H9 (cell line): Measurements from ENCODE around the gene LZTR1. TPM values are rescaled to one million over a fixed set of nuclear protein-coding genes. Genes with fewer than 3 reads are reported as not detected.

Experiments used
- DNase-seq: peaks from one replicate; pipeline ENCODE4 v3.0.0-alpha.2; 2017
- H2AFZ ChIP-seq: one replicate; pipeline ENCODE4 v1.6.1; 2013; ENCODE audit warnings: mild to moderate bottlenecking, low read length, control low read depth, moderate library complexity
- H2AK5ac ChIP-seq: 2 replicates; pipeline ENCODE4 v1.6.1; 2013; ENCODE audit warnings: low read length, control low read depth, mixed read lengths; ENCODE audit not compliant: insufficient read length
- H2BK120ac ChIP-seq: one replicate; pipeline ENCODE4 v1.6.1; 2013; ENCODE audit warnings: low read depth, mild to moderate bottlenecking, low read length, control low read depth, inconsistent platforms; ENCODE audit not compliant: poor library complexity, severe bottlenecking
- H2BK12ac ChIP-seq: 2 replicates; pipeline ENCODE4 v1.6.1; 2013; ENCODE audit warnings: low read length, control low read depth, mixed read lengths, low read depth; ENCODE audit not compliant: insufficient read length
- H2BK15ac ChIP-seq: 2 replicates; pipeline ENCODE4 v1.6.1; 2013; ENCODE audit warnings: low read depth, low read length, control low read depth
- H2BK20ac ChIP-seq: one replicate; pipeline ENCODE4 v1.6.1; 2013; ENCODE audit warnings: low read depth, mild to moderate bottlenecking, low read length, control low read depth, inconsistent platforms; ENCODE audit not compliant: poor library complexity, severe bottlenecking
- H2BK5ac ChIP-seq: 2 replicates; pipeline ENCODE4 v1.6.1; 2013; ENCODE audit warnings: low read length, control low read depth, mixed read lengths; ENCODE audit not compliant: insufficient read length
- H3K14ac ChIP-seq: 2 replicates; pipeline ENCODE4 v1.6.1; 2013; ENCODE audit warnings: low read length, control low read depth; ENCODE audit not compliant: insufficient read depth
- H3K18ac ChIP-seq: 2 replicates; pipeline ENCODE4 v1.6.1; 2013; ENCODE audit warnings: low read depth, mild to moderate bottlenecking, mixed read lengths, low read length, control low read depth; ENCODE audit not compliant: insufficient read length
- H3K23ac ChIP-seq: 2 replicates; pipeline ENCODE4 v1.6.1; 2013; ENCODE audit warnings: low read length, control low read depth, mixed read lengths, low read depth; ENCODE audit not compliant: insufficient read length
- H3K23me2 ChIP-seq: 2 replicates; pipeline ENCODE4 v1.6.1; 2013; ENCODE audit warnings: low read depth, mild to moderate bottlenecking, mixed read lengths, low read length, control low read depth; ENCODE audit not compliant: insufficient read length, poor library complexity, severe bottlenecking
- H3K27ac ChIP-seq: 2 replicates; pipeline ENCODE4 v1.5.1; 2013; ENCODE audit warnings: low read length, control low read depth, mixed read lengths, low read depth; ENCODE audit not compliant: insufficient read length
- H3K27me3 ChIP-seq: 2 replicates; pipeline ENCODE4 v1.6.1; 2013; ENCODE audit warnings: low read length, control low read depth, inconsistent platforms; ENCODE audit not compliant: insufficient read depth
- H3K4ac ChIP-seq: 2 replicates; pipeline ENCODE4 v1.6.1; 2013; ENCODE audit warnings: low read depth, mild to moderate bottlenecking, control low read depth, inconsistent platforms, low read length, moderate library complexity
- H3K4me1 ChIP-seq: 2 replicates; pipeline ENCODE4 v1.6.1; 2013; ENCODE audit warnings: low read length, control low read depth, inconsistent platforms; ENCODE audit not compliant: insufficient read depth
- H3K4me2 ChIP-seq: 2 replicates; pipeline ENCODE4 v1.6.1; 2013; ENCODE audit warnings: low read length, control low read depth, mixed read lengths; ENCODE audit not compliant: insufficient read length, insufficient read depth
- H3K56ac ChIP-seq: 2 replicates; pipeline ENCODE4 v1.6.1; 2013; ENCODE audit warnings: low read depth, mild to moderate bottlenecking, mixed read lengths, low read length, control low read depth; ENCODE audit not compliant: insufficient read length
- H3K79me1 ChIP-seq: 2 replicates; pipeline ENCODE4 v1.6.1; 2013; ENCODE audit warnings: low read depth, mild to moderate bottlenecking, moderate library complexity, low read length, control low read depth, inconsistent platforms; ENCODE audit not compliant: insufficient read depth, poor library complexity, severe bottlenecking
- H3K79me2 ChIP-seq: 2 replicates; pipeline ENCODE4 v1.6.1; 2013; ENCODE audit warnings: low read length, control low read depth, inconsistent platforms; ENCODE audit not compliant: insufficient read depth
- H3K9ac ChIP-seq: 2 replicates; pipeline ENCODE4 v1.6.1; 2013; ENCODE audit warnings: low read length, control low read depth, mixed read lengths; ENCODE audit not compliant: insufficient read length; ENCODE audit errors: extremely low read depth
- H3K9me3 ChIP-seq: one replicate; pipeline ENCODE4 v1.6.1; 2013; ENCODE audit warnings: low read depth, low read length, inconsistent platforms; ENCODE audit not compliant: control insufficient read depth
- H3T11ph ChIP-seq: one replicate; pipeline ENCODE4 v1.6.1; 2013; ENCODE audit warnings: mild to moderate bottlenecking, low read length, control low read depth, inconsistent platforms
- H4K20me1 ChIP-seq: one replicate; pipeline ENCODE4 v1.6.1; 2013; ENCODE audit not compliant: control insufficient read depth, insufficient read length, insufficient read depth
- H4K5ac ChIP-seq: 2 replicates; pipeline ENCODE4 v1.6.1; 2013; ENCODE audit warnings: low read depth, mild to moderate bottlenecking, mixed read lengths, low read length, control low read depth; ENCODE audit not compliant: insufficient read length
- H4K8ac ChIP-seq: replicated peaks from 2 replicates; pipeline ENCODE4 v1.6.1; 2013; ENCODE audit warnings: low read length, control low read depth, mixed read lengths, low read depth; ENCODE audit not compliant: insufficient read length
- H4K91ac ChIP-seq: 2 replicates; pipeline ENCODE4 v1.6.1; 2013; ENCODE audit warnings: low read depth, mild to moderate bottlenecking, moderate library complexity, mixed read lengths, low read length, control low read depth; ENCODE audit not compliant: insufficient read length
- H3K27ac Mint-ChIP-seq, 3 experiments: 2 replicates in 2 of 3; 3 replicates in 1 of 3; pipeline ENCODE4 v1.8.0; 2020 to 2021; ENCODE audit warnings: mixed read lengths in 3 of 3, mild to moderate bottlenecking in 1 of 3, moderate library complexity in 1 of 3
- H3K27me3 Mint-ChIP-seq: 2 replicates; pipeline ENCODE4 v1.8.0; 2021; ENCODE audit warnings: low read depth, mild to moderate bottlenecking, moderate library complexity, mixed read lengths
- H3K36me3 Mint-ChIP-seq, 3 experiments: 2 replicates in 2 of 3; 3 replicates in 1 of 3; pipeline ENCODE4 v1.8.0; 2020 to 2021; ENCODE audit warnings: low read depth in 3 of 3, mixed read lengths in 3 of 3; ENCODE audit not compliant: insufficient read depth in 1 of 3
- H3K4me1 Mint-ChIP-seq, 2 experiments: 2 replicates each; pipeline ENCODE4 v1.8.0; 2020; ENCODE audit warnings: mixed read lengths in 2 of 2
- H3K4me3 Mint-ChIP-seq, 2 experiments: 2 replicates in 1 of 2; 3 replicates in 1 of 2; pipeline ENCODE4 v1.8.0; 2020 to 2021; ENCODE audit warnings: mild to moderate bottlenecking in 2 of 2, mixed read lengths in 2 of 2, moderate library complexity in 1 of 2
- H3K9me3 Mint-ChIP-seq, 2 experiments: 2 replicates in 1 of 2; 3 replicates in 1 of 2; pipeline ENCODE4 v1.8.0; 2020; ENCODE audit warnings: mild to moderate bottlenecking in 2 of 2, mixed read lengths in 2 of 2, moderate library complexity in 1 of 2
- CTCF ChIP-seq: fragments of 200-600 bp; sonication (generic); conservative IDR thresholded peaks from 3 replicates; pipeline ENCODE4 v1.8.0; 2021; ENCODE audit warnings: antibody characterized with exemption, mild to moderate bottlenecking
- WGBS: extraction: QIAGEN DNeasy Blood & Tissue Kit; methylation state at CpG from one replicate; pipeline ENCODE4 v1.1.7; 2013; ENCODE audit warnings: missing lambda C conversion rate, low lambda C conversion rate, mixed read lengths; ENCODE audit not compliant: insufficient read length; ENCODE audit errors: extremely low coverage; 5-methylcytosine and 5-hydroxymethylcytosine counted together
- total RNA-seq: library from RNA; stranded (reverse); gene quantifications from 2 replicates; pipeline ENCODE4 v1.2.1, GENCODE V29; 2021

LZTR1 gene
- total RNA-seq, 1 experiment from 2014 or later = 47.0 TPM

GRCh38 chr22:20945578-20945934 lies 36.5 kb upstream of the LZTR1 start:
- Histone ChIP-seq H2BK120ac (no peak overlapping the region), H4K8ac (no peak overlapping the region), H3K23ac (no peak overlapping the region), H3K4me1 (no peaks in the 10 kb centered on the region), H3K79me2 (peaks cover 55% of the 10 kb centered on the region), H4K91ac (no peak overlapping the region), H2BK5ac (no peak overlapping the region), H3K56ac (no peak overlapping the region), H3K79me1 (peaks cover 2% of the 10 kb centered on the region), H2AK5ac (no peak overlapping the region), H2AFZ (no peak overlapping the region), H4K20me1 (no peaks in the 10 kb centered on the region), H3T11ph (no peak overlapping the region), H3K14ac (no peak overlapping the region), H4K5ac (no peak overlapping the region), H3K23me2 (no peaks in the 10 kb centered on the region), H3K27me3 (no peaks in the 10 kb centered on the region), H3K4ac (no peak overlapping the region), H3K9me3 (no peaks in the 10 kb centered on the region), H2BK20ac (no peak overlapping the region), H3K4me2 (no peak overlapping the region), H3K27ac (no peak overlapping the region), H2BK12ac (no peak overlapping the region), H3K9ac (no peak overlapping the region), H3K18ac (no peak overlapping the region), H2BK15ac (no peak overlapping the region)
- DNase-seq = no peak
- no peak overlapping the region for H3K4me3 Mint-ChIP-seq
- TF ChIP-seq CTCF = no peak
- WGBS = no CpG with 5 or more reads among the region's 2 CpGs
- no peaks in the 10 kb centered on the region for H3K9me3 Mint-ChIP-seq
- peaks cover 3 to 24% of the 10 kb centered on the region in 2 experiments for H3K4me1 Mint-ChIP-seq
- no peaks in the 10 kb centered on the region; the same call in 1 of the 2 replicates for H3K27me3 Mint-ChIP-seq
- H3K36me3 Mint-ChIP-seq = peaks cover 22 to 33% (median 32%) of the 10 kb centered on the region in 3 experiments; a peak in 6 of 7 replicates
- no peak overlapping the region for H3K27ac Mint-ChIP-seq
